Measurements from ENCODE around the gene SEMA4F. TPM values are rescaled to one million over a fixed set of nuclear protein-coding genes. Genes with fewer than 3 reads are reported as not detected.

The SEMA4F gene
- total RNA-seq, 4 donors from 2014 or later, result 1.6 to 4.5 (median 3.4) TPM

DNA sequence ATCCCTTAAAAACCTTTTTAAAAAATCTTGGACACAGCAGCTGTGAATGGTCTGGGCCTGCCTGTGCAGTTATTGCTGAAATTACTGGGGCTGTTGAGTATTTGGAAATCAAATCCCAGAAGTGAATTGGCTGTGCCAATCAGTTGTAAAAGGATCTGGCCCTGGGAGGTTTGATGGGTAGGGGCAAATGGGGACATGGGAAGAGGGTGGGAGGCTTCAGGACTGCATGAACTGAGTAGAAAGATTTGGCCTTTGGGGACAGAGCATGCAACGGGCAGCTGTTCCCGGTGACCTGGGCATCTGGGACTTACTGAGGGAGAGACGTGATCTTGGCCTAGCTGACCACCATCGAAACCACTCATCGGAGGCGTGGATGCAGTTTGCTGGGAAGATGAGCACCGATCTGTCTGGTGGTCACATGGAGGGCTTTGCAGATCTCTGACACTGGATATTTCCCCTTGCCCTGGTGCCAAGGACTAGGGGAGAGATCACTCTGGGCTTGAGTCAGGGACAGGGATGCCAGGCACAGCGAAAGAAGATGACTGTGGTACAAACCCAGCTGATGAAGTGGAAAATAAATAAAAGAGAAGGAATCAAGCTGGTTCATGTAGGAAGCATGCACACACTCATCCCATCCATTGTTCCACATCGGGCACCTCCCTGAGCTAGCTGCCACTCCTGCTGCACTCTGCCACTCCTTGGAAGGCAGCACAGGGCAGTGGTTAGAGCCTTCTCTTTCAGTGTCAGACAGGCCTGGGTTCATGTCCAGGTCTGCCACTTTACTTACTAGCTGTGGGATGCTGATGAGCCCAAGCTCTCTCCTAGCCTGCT is 58.4 kb downstream of the SEMA4F start:
- intact Hi-C loops (cut with DNase I; ENCODE audit: low total_unique reads), result no loop called here
- H3K4me3 ChIP-seq (ENCODE audit: low read depth, poor library complexity, severe bottlenecking), result no peak overlapping the region
- 76 to 77% methylated on average over 9 of the region's 9 CpGs for WGBS, 2 donors
- TF ChIP-seq, protein P1, sequence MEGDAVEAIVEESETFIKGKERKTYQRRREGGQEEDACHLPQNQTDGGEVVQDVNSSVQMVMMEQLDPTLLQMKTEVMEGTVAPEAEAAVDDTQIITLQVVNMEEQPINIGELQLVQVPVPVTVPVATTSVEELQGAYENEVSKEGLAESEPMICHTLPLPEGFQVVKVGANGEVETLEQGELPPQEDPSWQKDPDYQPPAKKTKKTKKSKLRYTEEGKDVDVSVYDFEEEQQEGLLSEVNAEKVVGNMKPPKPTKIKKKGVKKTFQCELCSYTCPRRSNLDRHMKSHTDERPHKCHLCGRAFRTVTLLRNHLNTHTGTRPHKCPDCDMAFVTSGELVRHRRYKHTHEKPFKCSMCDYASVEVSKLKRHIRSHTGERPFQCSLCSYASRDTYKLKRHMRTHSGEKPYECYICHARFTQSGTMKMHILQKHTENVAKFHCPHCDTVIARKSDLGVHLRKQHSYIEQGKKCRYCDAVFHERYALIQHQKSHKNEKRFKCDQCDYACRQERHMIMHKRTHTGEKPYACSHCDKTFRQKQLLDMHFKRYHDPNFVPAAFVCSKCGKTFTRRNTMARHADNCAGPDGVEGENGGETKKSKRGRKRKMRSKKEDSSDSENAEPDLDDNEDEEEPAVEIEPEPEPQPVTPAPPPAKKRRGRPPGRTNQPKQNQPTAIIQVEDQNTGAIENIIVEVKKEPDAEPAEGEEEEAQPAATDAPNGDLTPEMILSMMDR (IDR thresholded peaks at IDR 0.05), result no peak
- TF ChIP-seq POLR2A (IDR thresholded peaks at IDR 0.05), result no peak
- DNase-seq (ENCODE audit: low spot score in 2 of 2), result no peak

DNA sequence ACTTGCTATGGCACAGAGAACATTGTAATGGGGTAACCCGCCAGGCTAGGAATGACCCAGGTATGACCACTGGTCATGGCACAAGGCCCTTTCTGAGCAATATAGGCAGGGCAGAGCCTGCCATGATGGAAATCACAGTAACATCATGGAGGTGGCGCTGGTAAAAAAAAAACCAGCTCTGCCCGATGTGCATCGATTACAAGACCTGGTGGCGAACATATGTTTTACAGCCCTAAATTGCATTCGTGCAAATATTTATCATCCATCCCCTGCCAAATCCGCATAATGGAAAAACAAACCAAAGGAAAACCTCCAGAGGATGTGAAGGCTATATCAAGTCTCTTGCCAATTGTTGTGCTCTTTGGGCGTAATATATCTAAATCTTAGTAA is 60.6 kb downstream of the SEMA4F start:
- intact Hi-C loops (cut with DNase I; ENCODE audit: low total_unique reads), result loop anchor here (5.0 kb wide), 1 partner anchor 163 kb away; no protein-coding TSS in a partner anchor
- no peak for DNase-seq (ENCODE audit: low spot score in 2 of 2)
- 26 to 38% methylated on average over 8 of the region's 8 CpGs for WGBS, 2 donors
- no peak for TF ChIP-seq POLR2A (IDR thresholded peaks at IDR 0.05)
- TF ChIP-seq, protein P1 (IDR thresholded peaks at IDR 0.05), result no peak
- H3K4me3 ChIP-seq (ENCODE audit: low read depth, poor library complexity, severe bottlenecking), result no peak overlapping the region

DNA sequence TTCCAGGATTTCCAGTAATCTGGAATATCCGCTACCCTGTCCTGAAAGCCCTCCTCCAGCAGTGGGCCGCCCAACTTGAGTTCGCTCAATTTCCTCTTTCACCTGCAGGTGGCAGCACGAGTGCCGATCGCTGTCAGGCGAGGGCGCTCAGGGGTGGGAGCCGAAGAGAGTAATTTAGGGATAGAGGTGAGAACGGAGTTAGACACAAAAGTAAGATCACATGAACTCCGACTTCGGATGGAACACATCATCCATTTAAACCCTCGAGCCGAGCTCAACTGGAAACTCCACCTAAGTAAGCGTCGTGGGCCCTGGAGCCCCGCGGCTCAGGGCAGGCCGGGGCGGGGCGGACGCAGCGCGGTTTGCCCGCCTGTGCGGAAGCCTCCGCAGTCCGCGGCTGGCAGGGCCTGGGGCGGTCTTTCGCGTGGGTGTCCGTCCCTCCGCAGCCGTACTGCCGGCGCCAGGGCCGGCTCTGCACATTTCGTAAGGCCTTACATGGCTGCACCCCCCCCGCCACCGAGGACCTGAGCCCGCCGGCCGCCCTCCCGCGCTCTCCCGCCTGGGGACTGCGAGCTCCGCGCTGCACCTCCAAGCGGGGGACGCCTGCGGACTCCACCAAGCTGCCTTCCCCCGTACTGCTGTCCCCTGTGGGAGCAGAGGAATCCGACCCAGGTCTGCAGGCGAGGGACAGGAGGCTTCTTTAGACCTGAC is 61.2 kb downstream of the SEMA4F start:
- H3K4me3 ChIP-seq (ENCODE audit: low read depth, poor library complexity, severe bottlenecking), result peak overlapping the region; percentile 29
- 1 to 2% methylated on average over 29 to 42 of the region's 56 CpGs for WGBS, 2 donors
- TF ChIP-seq, protein P1 (IDR thresholded peaks at IDR 0.05), result peak in 1 of 3 donors; percentile 9
- TF ChIP-seq POLR2A (IDR thresholded peaks at IDR 0.05), result no peak
- DNase-seq (ENCODE audit: low spot score in 2 of 2), result peak; percentile 75 to 95
- intact Hi-C loops (cut with DNase I; ENCODE audit: low total_unique reads), result loop anchor here (5.0 kb wide), 1 partner anchor 162 kb away; no protein-coding TSS in a partner anchor

DNA sequence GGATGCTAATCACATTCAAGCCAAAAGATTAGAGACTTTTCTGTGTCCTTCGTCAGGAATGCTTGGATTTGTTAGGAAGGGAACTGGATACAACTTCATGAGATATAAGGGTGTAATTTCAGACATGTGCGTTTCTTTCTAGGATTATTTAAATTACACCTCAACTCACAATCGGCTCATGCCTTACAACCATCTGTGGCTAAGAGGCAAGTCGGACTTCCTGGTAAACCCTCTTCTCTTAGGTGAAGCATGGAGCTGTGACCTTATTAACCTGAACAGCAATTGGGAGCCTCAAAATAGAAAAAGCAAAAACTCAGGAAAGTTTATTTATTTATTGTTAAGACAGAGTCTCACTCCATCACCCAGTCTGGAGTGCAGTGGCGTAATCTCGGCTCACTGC is 61.8 kb downstream of the SEMA4F start:
- DNase-seq (ENCODE audit: low spot score in 2 of 2), result no peak

DNA sequence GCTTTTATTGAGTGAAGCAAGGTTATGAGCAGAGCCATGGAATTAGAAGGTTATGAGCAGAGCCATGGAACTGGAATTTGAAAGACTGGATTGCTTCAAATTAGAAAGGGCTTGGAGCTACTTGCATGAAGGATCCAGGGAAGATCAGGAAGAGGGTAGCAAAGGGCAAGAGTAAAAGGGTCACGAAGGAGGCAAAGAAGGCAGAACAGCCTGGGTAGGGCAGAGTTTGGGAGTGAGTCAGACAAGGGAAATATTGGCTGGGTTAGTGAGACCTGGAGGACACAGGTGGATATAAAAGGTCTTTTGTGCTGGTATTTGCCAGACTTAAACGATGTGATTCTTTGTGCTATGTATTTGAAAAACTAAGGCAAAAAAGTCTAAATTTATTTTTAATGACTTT is 65.0 kb downstream of the SEMA4F start:
- WGBS, 2 donors, result 49 to 59% methylated on average over 2 of the region's 2 CpGs
- intact Hi-C loops (cut with DNase I; ENCODE audit: low total_unique reads), result loop anchor here (5.0 kb wide), 1 partner anchor 158 kb away; no protein-coding TSS in a partner anchor
- H3K4me3 ChIP-seq (ENCODE audit: low read depth, poor library complexity, severe bottlenecking), result no peak overlapping the region
- no peak for TF ChIP-seq POLR2A (IDR thresholded peaks at IDR 0.05)
- TF ChIP-seq, protein P1 (IDR thresholded peaks at IDR 0.05), result no peak
- no peak for DNase-seq (ENCODE audit: low spot score in 2 of 2)

More for the DNA sequence above, 61.8 kb downstream of the SEMA4F start:
- no peak for TF ChIP-seq POLR2A (IDR thresholded peaks at IDR 0.05)
- TF ChIP-seq, protein P1 (IDR thresholded peaks at IDR 0.05), result no peak
- H3K4me3 ChIP-seq (ENCODE audit: low read depth, poor library complexity, severe bottlenecking), result no peak overlapping the region
- intact Hi-C loops (cut with DNase I; ENCODE audit: low total_unique reads), result loop anchor here (5.0 kb wide), 1 partner anchor 161 kb away; no protein-coding TSS in a partner anchor
- WGBS, 2 donors, result 48 to 55% methylated on average over 6 of the region's 6 CpGs
